GM21576 (cell line): ENCODE data around the gene NUP153.
A peak's percentile ranks its signal among the peaks of the same experiment; 100 is the strongest.
"Not testable (repeated sequence)": the region's sequence is repeated elsewhere in the genome, so short reads cannot be mapped to it uniquely, and the experiment has no call there.

Experiments
- ATAC-seq: cut with Tn5 transposase; IDR thresholded peaks from one replicate; pipeline ENCODE4 v1.9.1; 2021; ENCODE audit warnings: mild to moderate bottlenecking, moderate library complexity; ENCODE audit not compliant: unreplicated experiment

Gene NUP153

GRCh38 chr6:17621003-17621402, 85.7 kb downstream of the NUP153 start:
- peak; percentile 77 for ATAC-seq

- ATAC-seq, result no peak
Measured at GRCh38 chr6:17615794-17616193, 90.9 kb downstream of the NUP153 start.

GRCh38 chr6:17612048-17612447, 94.7 kb downstream of the NUP153 start:
- ATAC-seq, result no peak

- ATAC-seq, result no peak
Measured at GRCh38 chr6:17610835-17611234, 95.9 kb downstream of the NUP153 start.

- ATAC-seq, result no peak
Measured at GRCh38 chr6:17606606-17607005, 100.1 kb downstream of the NUP153 start.

- no peak for ATAC-seq
Measured at GRCh38 chr6:17602888-17603287, 103.8 kb downstream of the NUP153 start.

GRCh38 chr6:17601386-17601703, 105.4 kb downstream of the NUP153 start:
- no peak for ATAC-seq

- ATAC-seq, result peak; percentile 46
Measured at GRCh38 chr6:17600527-17601385, 106.0 kb downstream of the NUP153 start.

GRCh38 chr6:17599877-17600526, 106.7 kb downstream of the NUP153 start, which contains the start of gene FAM8A1:
Gene FAM8A1, plus strand, starts transcription at chr6:17600302. Its CDS starts 108 bp downstream, at chr6:17600410.
- peak; percentile 81 for ATAC-seq

GRCh38 chr6:17596085-17596484, 110.6 kb downstream of the NUP153 start:
- ATAC-seq, result no peak

- ATAC-seq, result no peak
Measured at GRCh38 chr6:17593246-17593645, 113.5 kb downstream of the NUP153 start.

- ATAC-seq, result no peak
Measured at GRCh38 chr6:17591287-17591686, 115.4 kb downstream of the NUP153 start.

GRCh38 chr6:17589406-17590096, 117.2 kb downstream of the NUP153 start:
- ATAC-seq, result no peak

GRCh38 chr6:17588011-17588410, 118.7 kb downstream of the NUP153 start:
- ATAC-seq, result no peak

GRCh38 chr6:17586623-17587022, 120.1 kb downstream of the NUP153 start:
- ATAC-seq, result not testable (repeated sequence)

GRCh38 chr6:17585766-17586490, 120.8 kb downstream of the NUP153 start:
- ATAC-seq, result no peak

GRCh38 chr6:17584241-17584803, 122.4 kb downstream of the NUP153 start:
- ATAC-seq, result peak; percentile 77

- ATAC-seq, result no peak
Measured at GRCh38 chr6:17583811-17584210, 122.9 kb downstream of the NUP153 start.

- ATAC-seq, result not testable (repeated sequence)
Measured at GRCh38 chr6:17581282-17581681, 125.4 kb downstream of the NUP153 start.

GRCh38 chr6:17580518-17581048, 126.1 kb downstream of the NUP153 start:
- ATAC-seq, result no peak
